ENCODE measurements around the gene NFE2. TPM values are rescaled to one million over a fixed set of nuclear protein-coding genes. Genes with fewer than 3 reads are reported as not detected.
A peak's percentile ranks its signal among the peaks of the same experiment; 100 is the strongest.

NFE2 gene
- total RNA-seq, 1 donor from 2014 or later: not detected

DNA sequence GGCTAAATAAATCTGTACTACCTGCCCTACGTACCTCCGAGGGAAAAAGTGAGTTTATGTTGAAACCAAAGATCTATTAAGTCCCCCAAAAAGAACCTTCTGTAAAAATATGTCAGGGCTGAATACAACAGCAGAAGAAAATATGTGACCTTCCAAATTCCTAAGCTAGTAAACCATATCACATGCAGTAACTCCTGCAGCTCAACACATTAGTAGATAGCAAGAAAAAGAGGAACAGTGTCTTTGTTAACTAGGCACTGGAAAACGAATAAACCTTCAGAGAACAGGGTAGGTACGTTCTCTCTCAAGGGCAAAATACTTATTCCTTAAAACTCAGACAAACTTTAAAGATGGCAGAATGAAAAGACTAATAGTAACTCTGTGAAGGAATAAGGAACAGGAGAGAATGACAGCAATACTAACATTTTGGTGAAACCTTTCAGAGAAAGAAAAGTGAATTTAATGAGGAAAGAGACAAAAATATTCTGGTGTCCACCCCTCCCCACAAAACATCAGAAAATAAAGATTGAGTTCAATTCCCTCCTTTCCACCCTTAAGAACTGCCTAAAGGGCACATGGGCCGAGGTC is 38.9 kb downstream of the NFE2 start:
- H3K4me3 ChIP-seq: no peak overlapping the region
- intact Hi-C loops (cut with DNase I): no loop called here
- peaks cover 0 to 33% of the 10 kb centered on the region in 2 donors for H3K4me1 ChIP-seq
- TF ChIP-seq, protein P1, sequence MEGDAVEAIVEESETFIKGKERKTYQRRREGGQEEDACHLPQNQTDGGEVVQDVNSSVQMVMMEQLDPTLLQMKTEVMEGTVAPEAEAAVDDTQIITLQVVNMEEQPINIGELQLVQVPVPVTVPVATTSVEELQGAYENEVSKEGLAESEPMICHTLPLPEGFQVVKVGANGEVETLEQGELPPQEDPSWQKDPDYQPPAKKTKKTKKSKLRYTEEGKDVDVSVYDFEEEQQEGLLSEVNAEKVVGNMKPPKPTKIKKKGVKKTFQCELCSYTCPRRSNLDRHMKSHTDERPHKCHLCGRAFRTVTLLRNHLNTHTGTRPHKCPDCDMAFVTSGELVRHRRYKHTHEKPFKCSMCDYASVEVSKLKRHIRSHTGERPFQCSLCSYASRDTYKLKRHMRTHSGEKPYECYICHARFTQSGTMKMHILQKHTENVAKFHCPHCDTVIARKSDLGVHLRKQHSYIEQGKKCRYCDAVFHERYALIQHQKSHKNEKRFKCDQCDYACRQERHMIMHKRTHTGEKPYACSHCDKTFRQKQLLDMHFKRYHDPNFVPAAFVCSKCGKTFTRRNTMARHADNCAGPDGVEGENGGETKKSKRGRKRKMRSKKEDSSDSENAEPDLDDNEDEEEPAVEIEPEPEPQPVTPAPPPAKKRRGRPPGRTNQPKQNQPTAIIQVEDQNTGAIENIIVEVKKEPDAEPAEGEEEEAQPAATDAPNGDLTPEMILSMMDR (IDR thresholded peaks at IDR 0.05): no peak
- no peak for DNase-seq (ENCODE audit: low spot score in 2 of 2)
- H3K9me3 ChIP-seq: no peaks in the 10 kb centered on the region
- no peaks in the 10 kb centered on the region for H3K27me3 ChIP-seq
- no peak overlapping the region for H3K27ac ChIP-seq
- peaks cover 0 to 3% of the 10 kb centered on the region in 2 donors for H3K36me3 ChIP-seq

DNA sequence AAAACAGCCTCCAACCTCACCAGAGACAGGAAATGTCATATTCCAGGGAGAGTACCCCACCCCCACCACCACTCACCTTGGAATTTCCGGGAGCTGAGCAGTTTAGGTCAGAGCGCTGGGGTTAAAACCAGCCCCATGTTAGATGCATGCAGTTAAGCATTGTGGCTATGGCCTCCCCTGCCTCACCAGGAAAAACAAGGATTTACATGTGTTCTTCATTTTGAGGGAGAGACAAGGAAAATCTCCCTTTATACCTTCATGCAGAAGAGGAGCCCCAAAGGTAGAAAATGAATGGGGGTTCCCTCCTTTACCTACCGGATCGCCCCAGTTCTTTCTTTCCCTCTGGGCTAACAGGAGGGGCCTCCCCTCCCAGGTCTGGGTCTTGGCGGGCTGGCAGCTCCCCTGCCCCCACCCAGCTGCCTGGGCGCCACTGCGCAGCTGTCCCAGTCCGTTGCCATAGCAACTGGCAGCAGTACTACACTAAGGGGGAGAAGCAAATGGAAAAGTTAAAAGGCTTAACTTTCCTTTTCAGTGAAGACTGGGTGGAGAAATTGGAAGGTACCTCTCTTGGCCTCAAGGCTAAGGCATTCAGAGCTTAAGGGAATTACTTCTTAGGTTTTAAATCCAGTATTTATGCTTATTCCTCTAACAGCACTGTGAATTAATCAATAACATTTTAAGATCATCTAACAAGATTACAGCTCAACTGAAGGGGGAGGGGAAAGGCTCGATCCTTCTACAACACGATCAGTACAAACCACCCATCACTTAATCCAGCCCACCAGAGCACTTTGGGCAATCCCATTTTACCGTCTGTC is 41.4 kb downstream of the NFE2 start:
- H3K4me1 ChIP-seq: peaks cover 0 to 36% of the 10 kb centered on the region in 2 donors
- TF ChIP-seq, protein P1 (IDR thresholded peaks at IDR 0.05): no peak
- H3K4me3 ChIP-seq: peak overlapping the region; percentile 46 to 58
- H3K27me3 ChIP-seq: no peaks in the 10 kb centered on the region
- H3K27ac ChIP-seq: peak overlapping the region; percentile 68 to 84
- H3K9me3 ChIP-seq: no peaks in the 10 kb centered on the region
- DNase-seq (ENCODE audit: low spot score in 2 of 2): peak; percentile 38 to 89
- H3K36me3 ChIP-seq: peaks cover 0 to 18% of the 10 kb centered on the region in 2 donors
- intact Hi-C loops (cut with DNase I): loop anchor here (1.0 to 10.0 kb wide), 2 partner anchors 21 to 105 kb away; partner anchors contain the start of genes CBX5, GPR84 and HNRNPA1

DNA sequence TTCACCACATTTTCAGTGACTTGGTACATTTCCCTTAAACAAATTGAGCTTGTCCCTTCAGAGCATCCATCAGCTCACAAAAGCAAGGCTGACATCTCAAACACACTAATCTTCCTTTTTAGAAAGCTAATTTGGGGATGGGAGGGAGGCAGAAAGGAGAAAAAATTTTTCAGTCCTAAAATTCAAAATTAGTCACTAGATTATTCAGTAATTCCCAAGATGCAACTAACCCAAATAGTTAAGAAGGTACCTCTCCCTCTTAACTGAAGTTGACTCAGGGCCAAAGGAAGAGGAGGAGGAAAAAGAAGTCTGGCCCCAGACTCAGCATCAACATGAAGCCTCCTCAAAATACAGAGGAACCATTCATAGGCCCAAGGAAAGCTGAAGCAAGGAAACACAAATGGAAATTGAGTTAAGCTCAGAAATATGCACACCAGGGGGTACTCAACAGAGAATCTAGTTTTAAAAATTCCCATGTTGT is 42.6 kb downstream of the NFE2 start:
- TF ChIP-seq, protein P1 (IDR thresholded peaks at IDR 0.05): no peak
- intact Hi-C loops (cut with DNase I): loop anchor here (10.0 kb wide), 1 partner anchor 107 kb away; the partner anchor contains the start of gene GPR84
- peak overlapping the region; percentile 68 to 84 for H3K27ac ChIP-seq
- no peaks in the 10 kb centered on the region for H3K27me3 ChIP-seq
- H3K4me1 ChIP-seq: peaks cover 0 to 36% of the 10 kb centered on the region in 2 donors
- peak overlapping the region in 1 of 2 donors; percentile 58 for H3K4me3 ChIP-seq
- DNase-seq (ENCODE audit: low spot score in 2 of 2): no peak
- H3K36me3 ChIP-seq: peaks cover 2 to 30% of the 10 kb centered on the region in 2 donors
- no peaks in the 10 kb centered on the region for H3K9me3 ChIP-seq

DNA sequence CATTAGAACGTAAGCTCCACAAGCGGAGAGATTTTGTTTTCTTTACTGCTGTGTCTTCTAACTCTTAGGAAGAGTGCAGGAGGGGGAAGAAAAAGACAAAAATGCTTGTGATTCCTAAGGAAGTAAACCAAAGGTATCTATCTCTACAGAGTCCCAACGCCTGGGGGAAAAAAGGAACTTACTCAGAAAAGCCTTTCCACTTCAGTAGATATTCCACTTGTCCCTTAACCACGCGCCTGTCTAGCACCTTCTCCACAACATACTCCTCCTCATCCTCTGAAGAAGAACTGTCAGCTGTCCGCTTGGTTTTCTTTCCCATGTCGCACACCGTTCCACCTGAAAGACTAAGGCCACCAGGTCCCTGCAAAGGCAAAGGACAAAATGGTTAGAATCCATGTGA is 43.5 kb downstream of the NFE2 start:
- Histone ChIP-seq H3K27ac (peak overlapping the region; percentile 68 to 84), H3K4me1 (peaks cover 0 to 36% of the 10 kb centered on the region in 2 donors), H3K36me3 (peaks cover 5 to 33% of the 10 kb centered on the region in 2 donors), H3K27me3 (no peaks in the 10 kb centered on the region), H3K4me3 (no peak overlapping the region), H3K9me3 (no peaks in the 10 kb centered on the region)
- intact Hi-C loops (cut with DNase I): loop anchor here (10.0 kb wide), 1 partner anchor 107 kb away; the partner anchor contains the start of gene GPR84
- TF ChIP-seq, protein P1 (IDR thresholded peaks at IDR 0.05): no peak
- no peak for DNase-seq (ENCODE audit: low spot score in 2 of 2)

DNA sequence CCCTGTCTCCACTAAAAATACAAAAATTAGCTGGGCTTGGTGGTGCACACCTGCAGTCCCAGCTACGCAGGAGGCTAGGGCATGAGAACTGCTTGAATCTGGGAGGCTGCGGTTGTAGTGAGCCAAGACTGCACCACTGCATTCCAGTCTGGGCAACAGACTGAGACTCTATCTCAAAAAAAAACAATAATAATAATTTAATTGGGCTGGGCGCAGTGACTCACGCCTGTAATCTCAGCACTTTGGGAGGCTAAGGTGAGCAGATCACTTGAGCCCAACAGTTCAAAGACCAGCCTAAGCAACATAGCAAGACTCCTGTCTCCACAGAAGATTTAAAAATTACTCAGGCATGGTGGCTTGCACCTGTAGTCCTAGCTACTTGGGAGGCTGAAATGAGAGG is 47.6 kb downstream of the NFE2 start:
- H3K27me3 ChIP-seq: no peaks in the 10 kb centered on the region
- intact Hi-C loops (cut with DNase I): loop anchor here (10.0 kb wide), 1 partner anchor 112 kb away; the partner anchor contains the start of gene GPR84
- H3K9me3 ChIP-seq: no peaks in the 10 kb centered on the region
- peaks cover 15 to 41% of the 10 kb centered on the region in 2 donors for H3K36me3 ChIP-seq
- TF ChIP-seq, protein P1 (IDR thresholded peaks at IDR 0.05): no peak
- H3K4me1 ChIP-seq: peaks cover 0 to 17% of the 10 kb centered on the region in 2 donors
- H3K27ac ChIP-seq: no peak overlapping the region
- no peak for DNase-seq (ENCODE audit: low spot score in 2 of 2)
- no peak overlapping the region for H3K4me3 ChIP-seq

Data from ascending aorta (tissue), 2 donors.